K562 (cell line): ENCODE measurements around the gene ARHGAP30. TPM values are rescaled to one million over a fixed set of nuclear protein-coding genes. Genes with fewer than 3 reads are reported as not detected.

Experiments
- ASH1L ChIP-seq: fragments of 450-650 bp; IDR thresholded peaks from 2 replicates; pipeline ENCODE4 v1.6.1; 2018; ENCODE audit warnings: borderline replicate concordance, mild to moderate bottlenecking, low read depth; ENCODE audit not compliant: partially characterized antibody
- CAMTA2 ChIP-seq: fragments of 250-450 bp; sonication (Bioruptor Pico); conservative IDR thresholded peaks from 2 replicates; pipeline ENCODE4 v1.5.1; 2022
- CREB3L1 ChIP-seq: fragments of 450-650 bp; IDR thresholded peaks from 2 replicates; pipeline ENCODE4 v1.6.1; 2014; ENCODE audit warnings: low read depth, mild to moderate bottlenecking, moderate library complexity, borderline replicate concordance
- E2F6 ChIP-seq, 2 experiments: IDR thresholded peaks; 2 replicates each; pipeline ENCODE4 v1.6.1; 2011; ENCODE audit warnings: borderline replicate concordance in 1 of 2, control low read depth in 1 of 2, low read depth in 1 of 2, low read length in 1 of 2, mild to moderate bottlenecking in 1 of 2, mixed read lengths in 1 of 2, moderate library complexity in 1 of 2; ENCODE audit not compliant: insufficient read depth in 1 of 2, insufficient read length in 1 of 2, poor library complexity in 1 of 2, severe bottlenecking in 1 of 2; ENCODE audit errors: extremely low read depth in 1 of 2
- ETS2 ChIP-seq: IDR thresholded peaks from 2 replicates; pipeline ENCODE4 v1.6.1; 2016; ENCODE audit warnings: borderline replicate concordance, missing genetic modification characterization, mild to moderate bottlenecking, moderate library complexity, missing compliant biosample characterization; ENCODE audit not compliant: poor library complexity, severe bottlenecking
- EZH2 ChIP-seq: IDR thresholded peaks from 2 replicates; pipeline ENCODE4 v1.6.1; 2012; ENCODE audit warnings: low read depth, mild to moderate bottlenecking, inconsistent platforms, low read length, borderline replicate concordance
- GATA2 ChIP-seq: sonication (generic); formaldehyde crosslinking; IDR thresholded peaks from 2 replicates; pipeline ENCODE4 v1.4.0; 2020; ENCODE audit warnings: mild to moderate bottlenecking, missing genetic modification reagents
- KLF1 ChIP-seq: fragments of 450-650 bp; IDR thresholded peaks from 2 replicates; pipeline ENCODE4 v1.6.1; 2016; ENCODE audit warnings: missing genetic modification characterization, missing compliant biosample characterization
- MIER1 ChIP-seq: fragments of 450-650 bp; IDR thresholded peaks from 2 replicates; pipeline ENCODE4 v1.6.1; 2016; ENCODE audit warnings: antibody characterized with exemption, mild to moderate bottlenecking, low read depth
- NFXL1 ChIP-seq: fragments of 450-650 bp; formaldehyde crosslinking; IDR thresholded peaks from 2 replicates; pipeline ENCODE4 v1.4.0; 2021; ENCODE audit warnings: mild to moderate bottlenecking
- NR3C1 ChIP-seq: sonication (generic); formaldehyde crosslinking; IDR thresholded peaks from 2 replicates; pipeline ENCODE4 v1.8.1; 2022; ENCODE audit warnings: missing genetic modification reagents
- PHB ChIP-seq: fragments of 250-450 bp; sonication (Bioruptor Pico); IDR thresholded peaks from 2 replicates; pipeline ENCODE4 v1.5.0; 2021
- RCOR1 ChIP-seq, 2 experiments: IDR thresholded peaks; 2 replicates each; pipeline ENCODE4 v1.6.1; 2012; ENCODE audit warnings: low read depth in 2 of 2, low read length in 2 of 2, borderline replicate concordance in 1 of 2, improper control_type of control experiment in 1 of 2
- SMARCB1 ChIP-seq: IDR thresholded peaks from 2 replicates; pipeline ENCODE4 v1.6.1; 2011; ENCODE audit warnings: improper control_type of control experiment, low read depth; ENCODE audit not compliant: insufficient read length
- TCF7 ChIP-seq: sonication (generic); IDR thresholded peaks from 2 replicates; pipeline ENCODE4 v1.6.1; 2016; ENCODE audit warnings: antibody characterized with exemption, borderline replicate concordance
- TEAD1 ChIP-seq, 2 experiments: fragments of 450-650 bp in 1 of 2; sonication (generic) in 1 of 2; formaldehyde crosslinking; IDR thresholded peaks; 2 replicates each; pipeline versions ENCODE4 v1.4.0 to v1.8.0; 2020 to 2022; ENCODE audit warnings: mild to moderate bottlenecking in 2 of 2, missing genetic modification reagents in 1 of 2
- WHSC1 ChIP-seq: IDR thresholded peaks from one replicate; pipeline ENCODE4 v1.6.1; 2012; ENCODE audit warnings: low read length, control low read depth, inconsistent platforms
- ZNF24 ChIP-seq: fragments of 450-650 bp; IDR thresholded peaks from 2 replicates; pipeline ENCODE4 v1.6.1; 2016
- ZNF586 ChIP-seq: fragments of 450-650 bp; formaldehyde crosslinking; conservative IDR thresholded peaks from 2 replicates; pipeline ENCODE4 v1.4.0; 2020; ENCODE audit warnings: mild to moderate bottlenecking, moderate library complexity
- polyA plus RNA-seq, 8 experiments: library from polyadenylated mRNA; depleted of rRNA in 4 of 8; stranded (reverse) in 5 of 8; unstranded in 3 of 8; fragments of >200 nt; fragmentation: Nextera tagmentation in 2 of 8; fragmentation: Illumina TruSeq in 1 of 8; extraction: Ambion mirVana in 2 of 8; extraction: Trizol in 1 of 8; gene quantifications; 2 replicates each; pipeline versions ENCODE4 v1.2.1 to v1.2.3, GENCODE V29; 2011 to 2014; ENCODE audit warnings: inconsistent platforms in 1 of 8, missing spikeins in 1 of 8
- total RNA-seq, 7 experiments: library from RNA; depleted of rRNA in 6 of 7; stranded (reverse); fragments of >200 nt in 6 of 7; fragmentation: Illumina TruSeq in 2 of 7; extraction: Trizol in 2 of 7; gene quantifications; 2 replicates each; pipeline versions ENCODE4 v1.2.1 to v1.2.3, GENCODE V29; 2011 to 2021; ENCODE audit warnings: low replicate concordance in 1 of 7
- TF ChIP-seq, protein P1 (sequence below): fragments of 450-650 bp; formaldehyde crosslinking; conservative IDR thresholded peaks from 2 replicates; pipeline ENCODE4 v1.4.0; 2022; ENCODE audit warnings: mild to moderate bottlenecking, missing genetic modification characterization
- TF ChIP-seq, protein P2 (sequence below): sonication (generic); formaldehyde crosslinking; IDR thresholded peaks from 2 replicates; pipeline ENCODE4 v1.8.1; 2022; ENCODE audit warnings: missing genetic modification reagents

Gene ARHGAP30
- total and polyA plus RNA-seq, 9 of the 15 experiments (the other 6 are each of a cell fraction or from before 2014, with no cell fraction given) = 0.01 to 0.73 (median 0.12) TPM

DNA sequence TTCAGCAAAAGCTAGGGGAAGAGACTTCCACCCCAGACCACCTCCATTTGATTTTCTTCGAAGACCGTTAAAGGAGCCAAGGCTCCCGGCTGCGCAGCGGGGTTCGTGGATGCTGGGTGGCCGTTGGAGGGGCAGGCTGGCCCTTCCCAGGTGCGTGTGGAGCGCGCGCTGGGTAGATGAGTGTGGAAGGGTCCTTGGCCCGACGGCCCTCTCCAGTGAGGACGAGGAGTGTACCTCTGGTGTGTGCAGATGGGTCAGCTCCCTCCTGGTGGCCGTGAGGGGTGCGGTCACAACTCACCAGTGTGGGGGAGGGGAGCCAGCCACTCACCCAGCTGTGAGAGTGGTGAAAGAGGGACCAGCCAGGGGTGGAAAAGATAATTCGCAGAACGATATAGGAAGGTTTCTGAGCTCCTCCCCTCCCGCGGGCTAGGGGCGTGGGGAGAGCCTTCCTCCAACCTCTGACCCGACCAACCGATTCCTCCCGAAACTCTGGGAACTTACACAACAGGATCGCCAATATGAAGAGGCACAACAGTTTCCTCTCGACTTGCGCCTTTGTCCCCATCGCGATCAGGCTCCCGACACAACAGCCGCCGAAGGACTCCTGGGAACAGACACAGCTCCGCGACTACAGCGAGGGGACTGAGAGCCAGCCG lies 49.1 kb downstream of the ARHGAP30 start, which contains the start of gene F11R (continued):
- TF ChIP-seq NR3C1 (CRISPR knock-in tag) = no peak
- no peak for TF ChIP-seq CAMTA2 (CRISPR knock-in tag)
- peak in 1 of 2 experiments; percentile 76; a peak in 1 of 4 replicates for TF ChIP-seq TEAD1 (CRISPR knock-in tag; IDR thresholded peaks at IDR 0.05)
- peak in 1 of 2 experiments; percentile 79; a peak in 3 of 4 replicates for TF ChIP-seq RCOR1 (IDR thresholded peaks at IDR 0.05; ENCODE audit: borderline replicate concordance in 1 of 2, low read depth in 2 of 2, low read length in 2 of 2)
- TF ChIP-seq CREB3L1 = peak; percentile 69
- TF ChIP-seq EZH2 = no peak
- TF ChIP-seq, protein P1, sequence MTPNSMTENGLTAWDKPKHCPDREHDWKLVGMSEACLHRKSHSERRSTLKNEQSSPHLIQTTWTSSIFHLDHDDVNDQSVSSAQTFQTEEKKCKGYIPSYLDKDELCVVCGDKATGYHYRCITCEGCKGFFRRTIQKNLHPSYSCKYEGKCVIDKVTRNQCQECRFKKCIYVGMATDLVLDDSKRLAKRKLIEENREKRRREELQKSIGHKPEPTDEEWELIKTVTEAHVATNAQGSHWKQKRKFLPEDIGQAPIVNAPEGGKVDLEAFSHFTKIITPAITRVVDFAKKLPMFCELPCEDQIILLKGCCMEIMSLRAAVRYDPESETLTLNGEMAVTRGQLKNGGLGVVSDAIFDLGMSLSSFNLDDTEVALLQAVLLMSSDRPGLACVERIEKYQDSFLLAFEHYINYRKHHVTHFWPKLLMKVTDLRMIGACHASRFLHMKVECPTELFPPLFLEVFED (CRISPR knock-in tag) = no peak
- TF ChIP-seq KLF1 (tag) = peak; percentile 54; the same call in 1 of the 2 replicates
- TF ChIP-seq PHB (CRISPR knock-in tag) = no peak
- TF ChIP-seq TCF7 = 0 out of 2 replicates have a peak, but pooled peaks have one; percentile 30
- peak in 1 of 2 experiments; percentile 54 for TF ChIP-seq E2F6 (IDR thresholded peaks at IDR 0.05; ENCODE audit: borderline replicate concordance in 1 of 2, extremely low read depth in 1 of 2, insufficient read depth in 1 of 2, insufficient read length in 1 of 2, low read depth in 1 of 2, low read length in 1 of 2, poor library complexity in 1 of 2, severe bottlenecking in 1 of 2)
- TF ChIP-seq, protein P2, sequence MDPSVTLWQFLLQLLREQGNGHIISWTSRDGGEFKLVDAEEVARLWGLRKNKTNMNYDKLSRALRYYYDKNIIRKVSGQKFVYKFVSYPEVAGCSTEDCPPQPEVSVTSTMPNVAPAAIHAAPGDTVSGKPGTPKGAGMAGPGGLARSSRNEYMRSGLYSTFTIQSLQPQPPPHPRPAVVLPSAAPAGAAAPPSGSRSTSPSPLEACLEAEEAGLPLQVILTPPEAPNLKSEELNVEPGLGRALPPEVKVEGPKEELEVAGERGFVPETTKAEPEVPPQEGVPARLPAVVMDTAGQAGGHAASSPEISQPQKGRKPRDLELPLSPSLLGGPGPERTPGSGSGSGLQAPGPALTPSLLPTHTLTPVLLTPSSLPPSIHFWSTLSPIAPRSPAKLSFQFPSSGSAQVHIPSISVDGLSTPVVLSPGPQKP (CRISPR knock-in tag) = no peak
- TF ChIP-seq ZNF586 = no peak
- TF ChIP-seq ETS2 = no peak
- no peak for TF ChIP-seq SMARCB1
- TF ChIP-seq ASH1L = no peak
- no peak for TF ChIP-seq MIER1
- no peak for TF ChIP-seq NFXL1 (CRISPR knock-in tag)
- peak; percentile 44; the same call in 1 of the 2 replicates for TF ChIP-seq ZNF24
- TF ChIP-seq WHSC1 = no peak
- TF ChIP-seq GATA2 = peak; percentile 74
